Endothelial cell of umbilical vein (primary cell): ENCODE results near the gene LRRC14B. TPM values are rescaled to one million over a fixed set of nuclear protein-coding genes. Genes with fewer than 3 reads are reported as not detected.

Experiments
- BruUV-seq: library from RNA; stranded (reverse); fragments of 400-500 nt; replicated peaks from 2 replicates; lab custom pipeline; 2021; lab: Mats Ljungman, UMichigan
- CTCF ChIA-PET: fragments of 300-600, 350-600 bp; sonication (Branson Sonifier 250); formaldehyde crosslinking; loops from one replicate; lab custom pipeline; 2021; ENCODE audit warnings: antibody characterized with exemption, inconsistent platforms; lab: Charles Lee
- POLR2A ChIA-PET: fragments of 300-600, 350-600 bp; sonication (Branson Sonifier 250); formaldehyde crosslinking; loops from one replicate; lab custom pipeline; 2021; ENCODE audit warnings: antibody characterized with exemption, inconsistent platforms; lab: Charles Lee
- DNase-seq: peaks from one replicate; pipeline ENCODE4 v3.0.0-alpha.2; 2011; ENCODE audit warnings: low read depth, low spot score
- FAIRE-seq: peaks from 2 replicates; lab custom pipeline; 2011; peaks lifted over from hg19 to GRCh38; lab: Jason Lieb, UNC
- H2AFZ ChIP-seq: 2 replicates; pipeline ENCODE4 v1.6.0; 2012; ENCODE audit warnings: low read depth, low read length, control low read depth, inconsistent platforms
- H3K27ac ChIP-seq: 2 replicates; pipeline ENCODE4 v1.5.1; 2011; ENCODE audit warnings: low read depth, mild to moderate bottlenecking, control low read depth, low read length, moderate library complexity; ENCODE audit not compliant: insufficient read depth
- H3K27me3 ChIP-seq, 2 experiments: 2 replicates each; pipeline versions ENCODE4 v1.6.0 to v1.6.1; 2011; ENCODE audit warnings: low read length in 2 of 2, mixed read lengths in 1 of 2; ENCODE audit not compliant: control insufficient read depth in 2 of 2, insufficient read depth in 2 of 2
- H3K36me3 ChIP-seq, 2 experiments: 2 replicates in 1 of 2; 3 replicates in 1 of 2; pipeline ENCODE4 v1.5.1; 2011; ENCODE audit warnings: low read length in 2 of 2, mild to moderate bottlenecking in 1 of 2, moderate library complexity in 1 of 2; ENCODE audit not compliant: control insufficient read depth in 2 of 2, insufficient read depth in 2 of 2; ENCODE audit errors: extremely low read depth in 1 of 2
- H3K4me1 ChIP-seq: 3 replicates; pipeline ENCODE4 v1.5.1; 2011; ENCODE audit warnings: mild to moderate bottlenecking, low read length; ENCODE audit not compliant: control insufficient read depth, insufficient read depth; ENCODE audit errors: extremely low read depth
- H3K4me2 ChIP-seq: 2 replicates; pipeline ENCODE4 v1.6.1; 2011; ENCODE audit warnings: low read length, control low read depth, mixed read lengths; ENCODE audit not compliant: insufficient read depth
- H3K4me3 ChIP-seq, 3 experiments: fragments of 200-600 bp in 1 of 3; sonication (generic), shearing (Covaris generic) in 1 of 3; replicated peaks in 1 of 3; 2 replicates each; pipeline ENCODE4 v1.5.1; 2011 to 2016; ENCODE audit warnings: control low read depth in 3 of 3, low read length in 3 of 3, mild to moderate bottlenecking in 2 of 3, inconsistent platforms in 1 of 3, low read depth in 1 of 3, moderate library complexity in 1 of 3; ENCODE audit not compliant: insufficient read depth in 1 of 3
- H3K79me2 ChIP-seq: 2 replicates; pipeline ENCODE4 v1.6.0; 2012; ENCODE audit warnings: low read length, inconsistent platforms; ENCODE audit not compliant: control insufficient read depth, insufficient read depth
- H3K9ac ChIP-seq: replicated peaks from 2 replicates; pipeline ENCODE3; 2011; ENCODE audit warnings: low read length, control low read depth; ENCODE audit not compliant: insufficient read depth; ENCODE audit errors: extremely low read depth
- H3K9me1 ChIP-seq: replicated peaks from 3 replicates; pipeline ENCODE4 v1.6.0; 2011; ENCODE audit warnings: mild to moderate bottlenecking, low read length; ENCODE audit not compliant: control insufficient read depth, insufficient read depth; ENCODE audit errors: extremely low read depth
- H3K9me3 ChIP-seq: replicated peaks from 2 replicates; pipeline ENCODE4 v1.5.1; 2012; ENCODE audit warnings: low read length, inconsistent platforms; ENCODE audit not compliant: control insufficient read depth, insufficient read depth
- H4K20me1 ChIP-seq: replicated peaks from 2 replicates; pipeline ENCODE3; 2011; ENCODE audit warnings: mild to moderate bottlenecking, low read length; ENCODE audit not compliant: control insufficient read depth, insufficient read depth; ENCODE audit errors: extremely low read depth
- CTCF ChIP-seq, 2 donors: IDR thresholded peaks; 1 replicate in 1 of 2; 2 replicates in 1 of 2; pipeline ENCODE4 v1.5.1; 2011; ENCODE audit warnings: low read length in 2 of 2, mild to moderate bottlenecking in 2 of 2, moderate library complexity in 2 of 2, control low read depth in 1 of 2, inconsistent platforms in 1 of 2, low read depth in 1 of 2; ENCODE audit not compliant: insufficient read depth in 1 of 2; ENCODE audit errors: extremely low read depth in 1 of 2
- EZH2 ChIP-seq: IDR thresholded peaks from 2 replicates; pipeline ENCODE4 v1.6.1; 2012; ENCODE audit warnings: borderline replicate concordance, low read depth, mild to moderate bottlenecking, moderate library complexity, low read length, inconsistent platforms; ENCODE audit not compliant: severe bottlenecking
- FOS ChIP-seq: IDR thresholded peaks from 2 replicates; pipeline ENCODE4 v1.6.1; 2011; ENCODE audit warnings: mild to moderate bottlenecking, low read length, moderate library complexity, borderline replicate concordance; ENCODE audit not compliant: insufficient read depth
- GATA2 ChIP-seq: IDR thresholded peaks from 2 replicates; pipeline ENCODE4 v1.7.0; 2011; ENCODE audit warnings: low read depth, mild to moderate bottlenecking, moderate library complexity, mixed read lengths, low read length; ENCODE audit not compliant: insufficient read length, insufficient read depth
- POLR2A ChIP-seq: IDR thresholded peaks from 2 replicates; pipeline ENCODE4 v1.6.1; 2012; ENCODE audit warnings: low read depth, mild to moderate bottlenecking, control low read depth, low read length
- POLR2AphosphoS5 ChIP-seq: IDR thresholded peaks from 2 replicates; pipeline ENCODE4 v1.6.1; 2012; ENCODE audit warnings: low read depth, mild to moderate bottlenecking, control low read depth, low read length, moderate library complexity; ENCODE audit not compliant: insufficient read depth
- dilution Hi-C: fragments of 300-500 bp; cut with MboI; formaldehyde crosslinking; loops from one replicate; pipeline ENCODE4 v1.15.0; 2019; ENCODE audit warnings: low sequenced_read_pairs; ENCODE audit not compliant: extremely low pct_ligation_motif_present
- intact Hi-C: fragments of 100-400 bp; cut with micrococcal nuclease; formaldehyde crosslinking; loops from one replicate; pipeline ENCODE4 v1.10.0; 2022
- polyA plus RNA-seq, 4 experiments: library from polyadenylated mRNA; depleted of rRNA in 3 of 4; stranded (reverse) in 3 of 4; unstranded in 1 of 4; fragments of >200 nt; gene quantifications; 2 replicates each; pipeline versions ENCODE4 v1.2.1 to v1.2.3, GENCODE V29; 2011 to 2012; ENCODE audit warnings: missing spikeins in 1 of 4
- total RNA-seq: library from RNA; stranded (reverse); gene quantifications from 2 replicates; pipeline ENCODE4 v1.2.3, GENCODE V29; 2021
- TF ChIP-seq, protein P1 (sequence below): IDR thresholded peaks from 2 replicates; pipeline ENCODE4 v1.6.1; 2011; ENCODE audit not compliant: insufficient read depth, insufficient read length

LRRC14B gene
- total and polyA plus RNA-seq, 2 donors (not counting 3 experiments of a cell fraction or from before 2014, with no cell fraction given), result not detected

GRCh38 chr5:199197-199949, 8.1 kb downstream of the LRRC14B start:
- no peak overlapping the region for H3K4me2 ChIP-seq
- dilution Hi-C loops (no loop called here), intact Hi-C loops (no loop called here)
- BruUV-seq, result no TSS peak
- no peaks in the 10 kb centered on the region for H3K9me1 ChIP-seq
- CTCF ChIA-PET, result interaction anchor here (1.9 kb wide), 1 partner anchor 11 kb away, joined by 8 read pairs; no protein-coding TSS in a partner anchor
- H3K4me1 ChIP-seq, result no peaks in the 10 kb centered on the region
- no peak for FAIRE-seq
- H3K79me2 ChIP-seq, result no peaks in the 10 kb centered on the region
- TF ChIP-seq, protein P1, sequence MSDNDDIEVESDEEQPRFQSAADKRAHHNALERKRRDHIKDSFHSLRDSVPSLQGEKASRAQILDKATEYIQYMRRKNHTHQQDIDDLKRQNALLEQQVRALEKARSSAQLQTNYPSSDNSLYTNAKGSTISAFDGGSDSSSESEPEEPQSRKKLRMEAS, result no peak
- TF ChIP-seq GATA2 (no peak), FOS (no peak), POLR2AphosphoS5 (no peak), EZH2 (no peak), POLR2A (no peak), CTCF (IDR thresholded peaks at IDR 0.05; ENCODE audit: extremely low read depth in 1 of 2, insufficient read depth in 1 of 2, low read depth in 1 of 2, low read length in 2 of 2) (no peak)
- no peak for DNase-seq
- H2AFZ ChIP-seq, result no peak overlapping the region
- no peaks in the 10 kb centered on the region for H3K9me3 ChIP-seq
- peaks cover 2 to 10% of the 10 kb centered on the region in 2 experiments for H3K36me3 ChIP-seq
- H4K20me1 ChIP-seq, result no peaks in the 10 kb centered on the region
- no peak overlapping the region for H3K27ac ChIP-seq
- no peak overlapping the region for H3K4me3 ChIP-seq
- H3K27me3 ChIP-seq, result no peaks in the 10 kb centered on the region
- POLR2A ChIA-PET, result no interaction called here
- no peak overlapping the region for H3K9ac ChIP-seq
